Tibial nerve (tissue), 3 donors: ENCODE results near the gene CYBA.

Experiments used
- POLR2A ChIP-seq, 2 donors: fragments of 450-650 bp; IDR thresholded peaks; one replicate each; pipeline ENCODE4 v1.6.1; 2017; ENCODE audit warnings: antibody characterized with exemption in 2 of 2, mild to moderate bottlenecking in 2 of 2, moderate library complexity in 2 of 2
- TF ChIP-seq, protein P1 (sequence below), 5 experiments: fragments of 200-600 bp in 3 of 5; fragments of 450-650 bp in 2 of 5; sonication (generic) in 3 of 5; IDR thresholded peaks; one replicate each; pipeline ENCODE4 v1.5.1; 2016 to 2019; ENCODE audit warnings: antibody characterized with exemption in 5 of 5, mild to moderate bottlenecking in 3 of 5, moderate library complexity in 2 of 5

DNA sequence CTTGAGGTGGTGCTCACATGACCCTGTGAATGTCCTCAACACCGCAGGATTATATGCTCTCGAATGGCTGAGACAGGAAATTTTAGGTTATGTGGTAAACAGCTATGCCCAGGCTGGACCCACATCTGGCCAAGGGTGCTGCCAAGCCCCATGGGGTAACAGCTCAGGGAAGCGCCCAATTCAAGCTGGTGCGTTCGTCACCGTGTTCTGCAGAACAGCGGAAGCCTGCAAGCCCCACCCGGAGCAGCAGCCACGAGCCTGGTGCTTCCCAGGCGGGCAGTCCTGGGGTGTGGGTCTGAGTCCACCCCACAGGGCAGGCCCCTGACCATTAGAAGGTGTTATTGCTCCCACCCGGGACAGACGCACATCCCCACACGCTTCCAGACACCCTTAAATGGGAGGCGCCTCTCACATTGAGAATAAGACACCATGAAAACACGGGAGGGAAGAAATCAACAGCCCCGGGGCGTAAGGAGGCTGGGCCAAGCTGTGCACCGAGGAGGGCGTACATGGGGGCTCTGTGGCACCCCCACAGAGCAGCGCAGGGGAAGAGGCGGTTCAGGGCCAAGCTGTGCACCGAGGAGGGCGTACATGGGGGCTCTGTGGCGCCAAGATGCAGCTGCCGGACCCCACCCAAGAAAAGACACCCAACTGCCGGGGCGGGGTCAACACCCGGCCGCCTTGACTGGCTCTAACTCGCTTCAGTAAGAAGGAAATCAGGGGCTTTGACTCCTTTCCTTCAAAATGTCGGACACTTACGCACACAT is 2.9 kb upstream of the CYBA start:
- TF ChIP-seq POLR2A (IDR thresholded peaks at IDR 0.05), result no peak
- TF ChIP-seq, protein P1, sequence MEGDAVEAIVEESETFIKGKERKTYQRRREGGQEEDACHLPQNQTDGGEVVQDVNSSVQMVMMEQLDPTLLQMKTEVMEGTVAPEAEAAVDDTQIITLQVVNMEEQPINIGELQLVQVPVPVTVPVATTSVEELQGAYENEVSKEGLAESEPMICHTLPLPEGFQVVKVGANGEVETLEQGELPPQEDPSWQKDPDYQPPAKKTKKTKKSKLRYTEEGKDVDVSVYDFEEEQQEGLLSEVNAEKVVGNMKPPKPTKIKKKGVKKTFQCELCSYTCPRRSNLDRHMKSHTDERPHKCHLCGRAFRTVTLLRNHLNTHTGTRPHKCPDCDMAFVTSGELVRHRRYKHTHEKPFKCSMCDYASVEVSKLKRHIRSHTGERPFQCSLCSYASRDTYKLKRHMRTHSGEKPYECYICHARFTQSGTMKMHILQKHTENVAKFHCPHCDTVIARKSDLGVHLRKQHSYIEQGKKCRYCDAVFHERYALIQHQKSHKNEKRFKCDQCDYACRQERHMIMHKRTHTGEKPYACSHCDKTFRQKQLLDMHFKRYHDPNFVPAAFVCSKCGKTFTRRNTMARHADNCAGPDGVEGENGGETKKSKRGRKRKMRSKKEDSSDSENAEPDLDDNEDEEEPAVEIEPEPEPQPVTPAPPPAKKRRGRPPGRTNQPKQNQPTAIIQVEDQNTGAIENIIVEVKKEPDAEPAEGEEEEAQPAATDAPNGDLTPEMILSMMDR (IDR thresholded peaks at IDR 0.05), result no peak
